Osteoblast (primary cell): Measurements from ENCODE around the gene ZYG11A. TPM values are rescaled to one million over a fixed set of nuclear protein-coding genes. Genes with fewer than 3 reads are reported as not detected.

Experiments
- DNase-seq: peaks from one replicate; pipeline ENCODE4 v3.0.0; 2011; ENCODE audit warnings: low spot score, mixed read lengths; ENCODE audit not compliant: insufficient read length; ENCODE audit errors: missing footprints
- H2AFZ ChIP-seq: 2 replicates; pipeline ENCODE4 v1.6.0; 2011; ENCODE audit warnings: mild to moderate bottlenecking, low read length
- H3K27ac ChIP-seq: 2 replicates; pipeline ENCODE4 v1.5.1; 2011; ENCODE audit warnings: mild to moderate bottlenecking, low read depth, low read length, moderate library complexity
- H3K27me3 ChIP-seq: 2 replicates; pipeline ENCODE4 v1.6.0; 2012; ENCODE audit warnings: mild to moderate bottlenecking, control low read depth, inconsistent platforms, low read length, moderate library complexity; ENCODE audit not compliant: insufficient read depth
- H3K36me3 ChIP-seq: 2 replicates; pipeline ENCODE4 v1.5.1; 2011; ENCODE audit warnings: mild to moderate bottlenecking, low read length, control low read depth, moderate library complexity; ENCODE audit not compliant: insufficient read depth
- H3K4me1 ChIP-seq: 2 replicates; pipeline ENCODE4 v1.5.1; 2011; ENCODE audit warnings: mild to moderate bottlenecking, low read length, control low read depth, moderate library complexity; ENCODE audit not compliant: insufficient read depth
- H3K4me2 ChIP-seq: 2 replicates; pipeline ENCODE4 v1.6.0; 2011; ENCODE audit warnings: mild to moderate bottlenecking, low read length; ENCODE audit not compliant: insufficient read depth
- H3K4me3 ChIP-seq: fragments of 200-600 bp; sonication (generic); 3 replicates; pipeline ENCODE4 v1.5.1; 2012; ENCODE audit warnings: mild to moderate bottlenecking, low read length, inconsistent platforms; ENCODE audit not compliant: insufficient read depth
- H3K79me2 ChIP-seq: 2 replicates; pipeline ENCODE4 v1.6.0; 2012; ENCODE audit warnings: mild to moderate bottlenecking, low read length, control low read depth, inconsistent platforms; ENCODE audit not compliant: insufficient read depth
- H3K9me3 ChIP-seq: 2 replicates; pipeline ENCODE4 v1.5.1; 2011; ENCODE audit warnings: low read depth, low read length, control low read depth
- H4K20me1 ChIP-seq: 2 replicates; pipeline ENCODE4 v1.6.0; 2012; ENCODE audit warnings: mild to moderate bottlenecking, low read length, control low read depth; ENCODE audit not compliant: insufficient read depth
- total RNA-seq: library from RNA; depleted of rRNA; stranded (reverse); fragments of >200 nt; gene quantifications from 2 replicates; pipeline ENCODE4 v1.2.3, GENCODE V29; 2012
- TF ChIP-seq, protein P1 (sequence below): IDR thresholded peaks from 2 replicates; pipeline ENCODE4 v1.5.1; 2011; ENCODE audit warnings: mild to moderate bottlenecking, low read depth, low read length, moderate library complexity; ENCODE audit errors: extremely low read depth

Gene ZYG11A
- total RNA-seq, 1 donor: under 0.01 TPM

DNA sequence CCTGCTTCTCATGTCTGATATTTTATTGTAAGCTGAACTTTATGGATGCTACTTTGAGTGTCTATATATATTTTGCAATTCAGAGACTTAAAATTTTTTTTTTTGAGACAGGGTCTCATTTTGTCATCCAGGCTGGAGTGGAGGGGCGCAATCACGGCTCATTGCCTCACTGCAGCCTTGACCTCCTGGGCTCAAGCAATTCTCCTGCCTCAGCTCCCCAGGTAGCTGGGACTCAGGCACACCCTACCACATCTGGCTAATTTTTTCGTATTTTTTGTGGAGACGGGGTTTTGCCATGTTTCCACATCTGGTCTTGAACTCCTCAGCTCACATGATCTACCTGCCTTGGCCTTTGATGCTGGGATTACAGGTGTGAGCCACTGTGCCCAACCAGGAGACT, 8.4 kb downstream of the ZYG11A start:
- TF ChIP-seq, protein P1, sequence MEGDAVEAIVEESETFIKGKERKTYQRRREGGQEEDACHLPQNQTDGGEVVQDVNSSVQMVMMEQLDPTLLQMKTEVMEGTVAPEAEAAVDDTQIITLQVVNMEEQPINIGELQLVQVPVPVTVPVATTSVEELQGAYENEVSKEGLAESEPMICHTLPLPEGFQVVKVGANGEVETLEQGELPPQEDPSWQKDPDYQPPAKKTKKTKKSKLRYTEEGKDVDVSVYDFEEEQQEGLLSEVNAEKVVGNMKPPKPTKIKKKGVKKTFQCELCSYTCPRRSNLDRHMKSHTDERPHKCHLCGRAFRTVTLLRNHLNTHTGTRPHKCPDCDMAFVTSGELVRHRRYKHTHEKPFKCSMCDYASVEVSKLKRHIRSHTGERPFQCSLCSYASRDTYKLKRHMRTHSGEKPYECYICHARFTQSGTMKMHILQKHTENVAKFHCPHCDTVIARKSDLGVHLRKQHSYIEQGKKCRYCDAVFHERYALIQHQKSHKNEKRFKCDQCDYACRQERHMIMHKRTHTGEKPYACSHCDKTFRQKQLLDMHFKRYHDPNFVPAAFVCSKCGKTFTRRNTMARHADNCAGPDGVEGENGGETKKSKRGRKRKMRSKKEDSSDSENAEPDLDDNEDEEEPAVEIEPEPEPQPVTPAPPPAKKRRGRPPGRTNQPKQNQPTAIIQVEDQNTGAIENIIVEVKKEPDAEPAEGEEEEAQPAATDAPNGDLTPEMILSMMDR: no peak
- Histone ChIP-seq H3K4me3 (no peak overlapping the region), H3K9me3 (no peaks in the 10 kb centered on the region), H3K4me1 (no peaks in the 10 kb centered on the region), H3K4me2 (no peak overlapping the region), H3K27ac (no peak overlapping the region), H3K36me3 (no peaks in the 10 kb centered on the region), H3K79me2 (no peaks in the 10 kb centered on the region), H2AFZ (no peak overlapping the region), H4K20me1 (no peaks in the 10 kb centered on the region), H3K27me3 (no peaks in the 10 kb centered on the region)
- DNase-seq: no peak

DNA sequence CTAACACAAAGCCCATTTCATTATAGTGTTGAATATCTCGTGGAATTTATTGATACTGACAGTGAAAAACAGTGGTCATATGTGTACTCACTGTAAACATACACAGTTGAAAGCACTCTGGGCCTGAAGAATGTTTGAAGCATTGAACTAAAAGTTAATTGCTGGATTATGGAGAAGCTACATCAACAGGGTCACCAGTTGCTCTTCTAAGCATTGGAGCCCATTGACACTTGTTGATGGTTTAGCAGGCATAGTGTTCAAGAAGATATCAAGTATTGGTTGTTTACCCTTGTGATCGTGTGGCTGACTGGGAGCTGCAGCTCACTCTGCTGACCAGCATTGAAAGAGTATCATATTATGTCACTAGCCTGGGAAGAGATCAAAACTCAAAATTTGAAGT, 10.3 kb downstream of the ZYG11A start:
- H4K20me1 ChIP-seq: no peaks in the 10 kb centered on the region
- no peaks in the 10 kb centered on the region for H3K27me3 ChIP-seq
- H3K9me3 ChIP-seq: no peaks in the 10 kb centered on the region
- H3K4me1 ChIP-seq: no peaks in the 10 kb centered on the region
- TF ChIP-seq, protein P1: no peak
- DNase-seq: no peak
- H3K27ac ChIP-seq: no peak overlapping the region
- no peak overlapping the region for H2AFZ ChIP-seq
- H3K79me2 ChIP-seq: no peaks in the 10 kb centered on the region
- H3K4me3 ChIP-seq: no peak overlapping the region
- H3K36me3 ChIP-seq: no peaks in the 10 kb centered on the region
- no peak overlapping the region for H3K4me2 ChIP-seq

DNA sequence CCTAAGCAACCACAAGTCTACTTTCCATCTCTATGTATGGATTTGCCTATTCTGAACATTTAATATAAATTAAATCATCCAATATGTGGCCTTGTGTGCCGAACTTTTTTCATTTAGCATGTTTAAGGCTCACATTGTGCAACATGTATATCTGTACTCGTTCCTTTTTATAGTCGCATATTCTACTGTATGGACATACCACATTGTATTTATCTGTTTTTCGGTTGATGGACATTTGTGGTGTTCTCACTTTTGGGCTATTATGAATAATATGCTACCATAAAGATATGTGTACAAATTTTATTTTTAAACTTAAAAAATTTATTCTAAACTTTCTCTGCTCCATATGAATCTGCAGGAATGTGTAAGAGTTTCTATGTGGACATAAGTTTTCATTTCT, 13.0 kb downstream of the ZYG11A start:
- no peaks in the 10 kb centered on the region for H3K4me1 ChIP-seq
- TF ChIP-seq, protein P1: no peak
- no peak for DNase-seq
- H3K4me2 ChIP-seq: no peak overlapping the region
- H3K27ac ChIP-seq: no peak overlapping the region
- no peak overlapping the region for H3K4me3 ChIP-seq
- no peaks in the 10 kb centered on the region for H3K27me3 ChIP-seq
- no peaks in the 10 kb centered on the region for H3K36me3 ChIP-seq
- H3K9me3 ChIP-seq: no peaks in the 10 kb centered on the region
- H2AFZ ChIP-seq: no peak overlapping the region
- H3K79me2 ChIP-seq: no peaks in the 10 kb centered on the region
- no peaks in the 10 kb centered on the region for H4K20me1 ChIP-seq

DNA sequence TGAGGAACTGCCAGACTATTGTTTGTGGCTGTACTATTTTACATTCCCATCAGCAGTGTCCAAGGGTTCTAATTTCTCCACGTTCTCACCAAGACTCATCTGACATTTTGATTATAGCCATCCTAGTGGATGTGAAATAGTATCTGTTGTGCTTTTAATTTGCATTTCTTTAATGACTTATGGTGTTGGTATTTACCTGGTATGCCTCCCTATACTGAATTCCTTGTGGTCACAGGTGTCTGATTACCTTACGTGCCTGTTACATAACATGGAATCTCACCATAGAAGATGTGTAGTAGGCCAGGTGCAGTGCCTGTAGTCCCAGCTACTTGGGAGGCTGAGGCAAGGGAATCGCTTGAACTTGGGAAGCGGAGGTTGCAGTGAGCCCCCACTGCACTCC, 13.5 kb downstream of the ZYG11A start:
- no peaks in the 10 kb centered on the region for H4K20me1 ChIP-seq
- no peaks in the 10 kb centered on the region for H3K79me2 ChIP-seq
- H3K27ac ChIP-seq: no peak overlapping the region
- no peak overlapping the region for H3K4me2 ChIP-seq
- TF ChIP-seq, protein P1: no peak
- no peaks in the 10 kb centered on the region for H3K9me3 ChIP-seq
- H3K4me3 ChIP-seq: no peak overlapping the region
- H3K27me3 ChIP-seq: no peaks in the 10 kb centered on the region
- DNase-seq: no peak
- no peak overlapping the region for H2AFZ ChIP-seq
- no peaks in the 10 kb centered on the region for H3K36me3 ChIP-seq
- no peaks in the 10 kb centered on the region for H3K4me1 ChIP-seq
